SW480 (cell line): ENCODE measurements around the gene FLNB.

Experiments used
- DNase-seq: peaks from one replicate; pipeline ENCODE4 v3.0.0-alpha.2; 2016; ENCODE audit warnings: low spot score

FLNB gene

DNA sequence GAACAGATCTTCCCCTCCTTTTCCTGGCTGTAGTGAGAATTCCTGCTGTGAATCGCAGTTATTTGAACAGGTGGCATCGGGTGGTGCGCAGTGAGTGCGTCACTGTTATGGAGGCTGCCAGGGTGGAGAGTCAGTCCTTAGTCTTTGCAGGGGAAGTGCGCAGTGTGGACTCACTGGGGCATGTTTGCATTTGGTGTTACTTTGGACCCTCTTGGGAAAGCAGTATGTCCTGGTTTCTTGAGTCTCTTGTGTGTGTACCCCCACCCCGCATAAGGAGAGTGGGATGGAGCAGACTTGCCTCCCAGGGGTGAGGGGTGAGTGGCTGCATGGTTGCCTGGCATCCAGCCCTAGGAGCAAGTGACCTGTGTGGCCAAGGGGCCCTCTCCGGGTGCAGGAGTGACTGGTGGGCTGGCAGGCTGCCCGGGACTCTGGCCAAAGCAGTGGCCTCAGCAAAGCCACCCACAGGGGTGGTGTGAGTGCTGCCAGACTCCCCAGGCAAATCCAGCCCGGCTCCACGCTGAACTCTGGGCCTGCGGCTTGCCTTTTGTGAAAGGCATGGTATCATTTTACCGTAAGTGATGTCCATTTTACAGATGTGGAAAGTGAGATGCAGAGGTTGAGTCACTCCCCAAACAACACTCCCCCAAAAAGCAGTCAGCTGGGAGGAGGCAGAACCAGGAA is 156.1 kb downstream of the FLNB start:
- no peak for DNase-seq

DNA sequence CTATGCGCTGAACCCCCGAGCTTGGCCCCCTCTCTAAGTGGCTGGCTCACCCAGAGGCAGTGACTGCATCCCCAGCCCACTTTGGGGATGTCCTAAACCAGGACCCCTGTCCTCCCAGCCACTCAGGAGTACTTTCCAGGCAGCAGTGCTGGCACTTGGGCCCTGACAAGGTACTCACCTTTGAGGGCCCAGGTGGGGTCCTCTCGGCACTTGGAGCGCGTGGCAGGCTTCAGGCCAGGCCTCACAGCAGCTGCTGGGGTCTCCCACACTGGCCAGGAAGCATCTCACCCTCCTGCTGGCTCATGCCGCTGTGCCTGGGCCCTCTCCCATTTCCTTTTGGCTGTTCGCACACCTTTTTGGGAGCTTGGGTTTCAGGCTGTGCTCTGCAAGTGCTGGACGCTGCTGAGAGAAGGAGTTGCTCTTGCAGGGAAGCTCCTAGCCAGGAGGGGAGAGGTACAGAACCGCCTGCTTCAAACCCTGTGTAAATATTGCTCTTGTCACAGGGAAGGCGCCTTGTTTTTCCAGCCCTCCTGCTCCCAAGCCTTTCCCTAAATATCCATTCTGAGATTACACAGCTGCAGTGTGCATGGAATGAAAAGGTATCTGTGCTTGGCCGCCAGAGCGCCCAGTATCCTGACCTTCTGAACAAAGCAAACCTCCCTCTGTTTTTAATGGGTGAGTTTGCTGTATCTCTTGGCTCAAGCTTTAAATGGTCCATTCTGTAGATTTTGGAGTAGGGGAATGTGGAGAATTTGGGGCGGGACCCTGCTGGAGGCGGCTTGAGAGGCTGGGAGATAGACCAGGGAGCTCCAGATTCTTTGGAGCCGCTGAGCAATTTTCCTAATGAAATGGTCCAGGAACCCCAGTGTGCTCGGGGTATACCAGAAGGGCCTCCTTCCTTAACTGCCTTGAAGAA is 156.9 kb downstream of the FLNB start:
- no peak for DNase-seq

DNA sequence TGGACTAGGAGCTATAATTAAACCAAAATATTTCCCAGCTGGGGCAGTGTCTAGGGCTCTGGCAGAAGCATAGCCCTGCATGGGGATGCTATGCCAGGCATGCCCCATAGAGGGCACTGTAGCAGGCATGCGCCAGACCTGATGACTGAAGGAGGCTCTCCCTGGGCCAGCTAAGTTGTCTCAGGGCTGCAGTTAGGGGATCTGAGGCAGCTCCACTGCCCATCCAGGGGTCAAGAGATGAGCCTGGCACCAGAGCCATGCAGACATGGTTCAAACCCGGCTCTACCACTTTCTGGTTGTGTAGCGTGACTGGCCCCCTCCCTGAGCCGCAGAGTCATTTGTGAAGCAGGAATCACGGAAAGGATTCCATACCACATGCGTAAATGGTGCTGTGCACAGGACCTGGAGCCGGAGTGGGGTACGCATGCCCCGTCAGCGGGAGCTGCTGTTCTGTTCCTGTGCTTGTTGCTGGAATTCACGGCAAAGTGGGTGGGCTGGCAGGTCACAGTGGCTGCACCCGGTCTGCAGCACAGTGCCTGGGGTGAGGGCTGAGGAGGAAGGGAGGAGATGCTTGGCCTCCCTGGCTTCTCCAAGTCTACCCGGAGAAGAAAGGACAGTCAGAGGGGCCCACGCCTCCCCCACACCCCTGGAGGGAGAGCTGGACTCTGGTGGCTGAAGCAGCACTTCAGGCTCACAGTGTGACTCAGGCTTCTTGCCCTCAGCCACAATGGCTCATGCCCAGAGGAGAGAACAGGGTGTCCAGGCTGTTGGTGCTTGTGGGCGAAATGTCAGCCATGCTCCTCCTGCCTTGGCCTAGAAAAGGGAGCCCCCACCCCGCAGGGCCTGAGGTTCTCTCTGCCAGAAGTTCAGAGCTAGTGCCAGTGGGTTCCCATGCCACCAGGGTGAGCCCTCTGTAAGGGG is 159.5 kb downstream of the FLNB start:
- DNase-seq: no peak

DNA sequence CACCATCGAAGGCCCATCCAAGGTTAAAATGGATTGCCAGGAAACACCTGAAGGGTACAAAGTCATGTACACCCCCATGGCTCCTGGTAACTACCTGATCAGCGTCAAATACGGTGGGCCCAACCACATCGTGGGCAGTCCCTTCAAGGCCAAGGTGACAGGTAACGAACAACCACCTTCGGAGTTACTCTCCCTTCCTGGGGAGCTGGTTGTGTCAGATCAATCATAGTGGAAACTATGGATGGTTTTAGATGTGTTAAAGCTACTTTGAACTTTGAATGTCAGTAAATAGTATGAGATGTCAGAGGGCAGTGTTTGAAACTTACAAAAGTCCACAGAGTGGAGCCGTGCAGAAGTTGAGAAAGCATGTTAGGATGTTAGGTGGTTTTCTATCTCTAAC is 160.3 kb downstream of the FLNB start:
- no peak for DNase-seq

DNA sequence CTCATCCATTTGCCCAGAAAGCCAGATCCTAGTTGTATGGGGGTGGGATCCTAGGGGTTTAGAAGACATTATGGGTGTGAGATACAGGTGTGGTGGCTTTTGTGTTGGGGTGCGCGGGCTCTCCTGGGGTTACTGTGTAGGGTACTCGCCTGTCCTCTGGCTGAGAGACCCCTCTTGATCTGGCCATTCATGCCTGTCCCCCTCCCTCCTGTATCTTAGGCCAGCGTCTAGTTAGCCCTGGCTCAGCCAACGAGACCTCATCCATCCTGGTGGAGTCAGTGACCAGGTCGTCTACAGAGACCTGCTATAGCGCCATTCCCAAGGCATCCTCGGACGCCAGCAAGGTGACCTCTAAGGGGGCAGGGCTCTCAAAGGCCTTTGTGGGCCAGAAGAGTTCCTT is 161.1 kb downstream of the FLNB start:
- no peak for DNase-seq

DNA sequence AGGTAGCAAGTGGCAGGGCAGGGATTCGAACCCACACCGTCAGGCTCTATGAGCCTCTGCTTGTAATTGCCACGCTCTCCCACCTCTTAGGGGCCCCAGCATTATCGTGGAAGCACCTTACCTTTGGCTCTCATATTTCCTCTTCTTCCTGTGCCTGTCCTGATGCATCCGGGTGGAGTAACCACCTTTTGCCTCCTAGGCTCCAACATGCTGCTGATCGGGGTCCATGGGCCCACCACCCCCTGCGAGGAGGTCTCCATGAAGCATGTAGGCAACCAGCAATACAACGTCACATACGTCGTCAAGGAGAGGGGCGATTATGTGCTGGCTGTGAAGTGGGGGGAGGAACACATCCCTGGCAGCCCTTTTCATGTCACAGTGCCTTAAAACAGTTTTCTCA is 162.2 kb downstream of the FLNB start:
- no peak for DNase-seq

DNA sequence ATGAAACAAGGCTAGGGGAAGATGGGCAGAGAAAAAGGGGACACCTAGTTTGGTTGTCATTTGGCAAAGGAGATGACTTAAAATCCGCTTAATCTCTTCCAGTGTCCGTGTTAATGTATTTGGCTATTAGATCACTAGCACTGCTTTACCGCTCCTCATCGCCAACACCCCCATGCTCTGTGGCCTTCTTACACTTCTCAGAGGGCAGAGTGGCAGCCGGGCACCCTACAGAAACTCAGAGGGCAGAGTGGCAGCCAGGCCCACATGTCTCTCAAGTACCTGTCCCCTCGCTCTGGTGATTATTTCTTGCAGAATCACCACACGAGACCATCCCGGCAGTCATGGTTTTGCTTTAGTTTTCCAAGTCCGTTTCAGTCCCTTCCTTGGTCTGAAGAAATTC is 162.9 kb downstream of the FLNB start:
- DNase-seq: no peak

DNA sequence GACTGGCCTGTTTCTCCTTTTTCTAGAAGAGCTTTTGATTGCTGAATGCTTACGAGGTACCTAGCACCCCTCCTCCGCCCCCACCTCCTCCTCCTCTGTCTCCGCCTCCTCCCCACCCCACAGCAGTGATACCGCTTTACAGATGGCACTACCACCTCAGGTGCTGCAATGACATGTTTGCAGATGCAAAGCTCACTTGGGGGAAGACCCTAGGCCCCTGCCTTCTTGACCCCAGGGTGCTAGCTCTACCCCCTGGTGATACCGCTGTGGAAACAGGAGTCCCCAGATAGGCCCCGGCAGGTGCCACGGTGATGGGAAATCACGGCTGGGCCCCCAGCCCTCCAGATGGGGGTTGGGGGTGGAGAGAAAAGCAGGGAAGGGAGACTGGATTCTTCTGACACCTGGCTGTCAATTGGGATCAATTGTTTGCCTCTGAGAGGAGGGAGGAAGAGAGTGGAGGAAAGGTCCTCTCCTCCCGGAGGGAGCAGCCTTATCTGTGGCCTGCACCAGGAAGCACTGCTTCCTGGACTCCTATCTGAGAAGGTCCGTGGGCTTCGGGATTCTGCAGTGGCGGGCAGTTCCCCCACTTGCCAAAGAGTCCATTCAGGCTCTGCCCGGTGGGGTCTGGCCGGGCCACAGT is 164.9 kb downstream of the FLNB start:
- DNase-seq: no peak

DNA sequence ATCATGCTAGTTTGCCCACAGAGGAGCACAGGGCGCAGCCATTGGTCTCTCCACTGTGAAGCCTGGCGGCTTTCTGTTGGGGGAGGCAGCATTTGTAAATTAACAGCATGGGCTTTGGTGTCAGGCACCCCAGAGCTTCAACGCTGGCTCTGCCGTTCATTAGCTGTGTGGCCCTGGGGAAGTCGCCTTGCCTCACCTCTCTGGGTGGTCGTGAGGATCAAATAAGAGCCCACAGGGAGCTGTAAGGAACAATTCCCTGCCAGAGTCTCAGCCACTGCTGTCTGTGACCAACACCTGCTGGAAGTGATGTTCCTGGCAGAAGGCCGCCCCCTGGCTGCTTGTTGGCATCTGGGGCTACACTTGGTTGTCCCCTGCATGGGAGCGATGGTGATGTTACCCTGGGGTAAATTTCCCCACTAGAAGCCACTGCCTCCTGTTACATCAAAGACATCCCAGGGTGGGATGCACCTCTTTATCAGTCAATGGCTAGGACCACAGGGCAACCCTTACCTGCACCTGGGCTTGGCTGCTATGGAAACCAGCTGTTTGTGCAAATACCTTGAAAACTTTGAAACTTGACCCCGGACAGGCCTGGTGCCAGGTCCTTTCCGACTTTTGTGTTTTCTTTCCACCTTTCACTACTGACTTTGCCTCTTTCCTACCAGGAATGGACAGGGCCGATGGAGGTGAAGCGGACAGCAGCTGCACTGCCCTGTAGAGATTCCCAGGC is 165.6 kb downstream of the FLNB start:
- peak; percentile 66 for DNase-seq

DNA sequence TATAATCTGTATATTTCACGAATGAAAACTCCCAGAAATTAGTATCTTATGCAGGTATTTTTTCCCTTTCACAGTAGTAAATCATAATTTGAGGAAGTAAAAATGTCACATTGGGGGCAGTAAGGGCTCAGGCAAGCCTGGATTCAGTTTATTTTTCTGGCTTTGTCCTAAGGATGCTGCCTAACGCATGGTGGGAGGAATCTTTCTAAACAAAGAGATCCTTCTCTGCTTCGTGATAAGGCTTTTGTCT is 166.9 kb downstream of the FLNB start:
- DNase-seq: no peak

DNA sequence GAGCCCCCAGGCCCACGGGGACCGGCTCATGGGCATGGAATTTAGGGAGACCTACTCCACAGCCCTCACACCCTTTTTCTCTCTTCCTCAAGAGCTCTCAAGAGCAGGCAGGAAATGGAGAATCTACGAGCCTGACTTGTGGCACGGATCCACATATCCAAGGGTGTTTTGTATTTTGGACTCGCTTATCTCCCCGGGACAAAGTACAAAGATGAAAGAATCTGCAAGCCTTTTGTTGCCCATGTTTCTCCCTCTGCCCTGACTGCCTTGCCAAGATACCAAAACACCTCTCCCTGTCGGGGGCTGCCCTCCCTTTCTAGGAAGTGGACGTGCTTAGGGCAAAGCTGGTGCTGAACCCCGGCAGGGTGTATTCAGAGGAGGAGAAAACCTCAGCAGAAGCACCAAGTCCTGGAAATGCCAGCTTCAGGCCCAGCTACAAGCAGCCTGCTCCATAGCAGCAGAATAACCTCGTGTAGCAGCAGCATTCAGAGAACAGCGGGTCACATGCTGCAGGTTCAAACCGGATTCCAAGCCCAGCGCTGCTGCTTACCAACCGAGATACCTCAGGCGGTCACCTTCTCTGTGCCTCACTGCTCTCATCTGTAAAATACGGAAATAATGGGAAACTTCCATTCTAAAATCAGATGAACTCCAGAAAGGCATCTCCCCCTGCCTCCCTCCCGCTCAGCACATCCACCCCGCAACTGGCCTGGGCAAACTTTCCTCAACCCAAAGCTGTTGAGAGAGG is 167.4 kb downstream of the FLNB start:
- DNase-seq: peak; percentile 61

DNA sequence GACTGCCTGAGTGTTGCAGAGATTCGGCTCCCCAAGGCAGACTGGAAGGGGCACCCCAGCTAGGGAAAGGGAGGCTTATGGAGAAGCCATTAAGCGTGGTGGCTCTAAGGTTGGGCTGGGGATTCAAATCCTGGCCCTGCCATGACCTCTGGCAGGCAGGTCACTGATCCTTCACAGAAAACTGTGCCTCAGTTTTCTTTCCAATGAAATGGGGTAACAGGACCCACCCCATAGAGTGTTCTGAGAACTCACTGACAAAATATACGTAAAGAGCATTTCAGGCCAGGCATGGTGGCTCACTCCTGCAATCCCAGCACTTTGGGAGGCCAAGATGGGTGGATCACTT is 167.9 kb downstream of the FLNB start:
- no peak for DNase-seq

DNA sequence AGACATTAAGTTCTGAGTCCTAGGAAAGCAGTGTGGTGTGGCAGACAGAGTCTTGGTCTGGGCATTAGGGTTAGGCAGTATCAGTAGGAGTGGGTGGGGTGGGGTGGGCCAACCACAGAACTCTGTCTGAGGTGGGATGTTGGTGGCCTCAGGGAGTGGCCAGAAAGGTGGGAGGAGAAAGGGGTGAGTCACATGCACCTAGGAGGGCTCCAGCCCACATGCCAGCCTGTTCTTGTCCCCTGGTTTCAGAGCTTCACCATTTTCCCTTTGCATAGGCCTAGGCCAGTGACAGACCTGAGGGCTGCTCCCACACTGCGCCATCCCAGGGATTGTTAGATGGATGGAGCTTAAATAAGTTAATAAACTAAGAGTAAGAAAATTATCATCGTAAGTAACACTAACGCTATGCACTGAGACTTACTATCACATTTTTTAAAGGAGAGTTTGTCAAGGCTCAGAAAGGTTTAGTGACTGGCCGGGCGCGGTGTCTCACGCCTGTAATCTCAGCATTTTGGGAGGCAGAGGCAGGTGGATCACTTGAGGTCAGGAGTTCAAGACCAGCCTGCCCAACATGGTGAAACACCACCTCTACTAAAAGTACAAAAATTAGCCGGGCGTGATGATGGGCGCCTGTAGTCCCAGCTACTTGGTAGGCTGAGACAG is 168.7 kb downstream of the FLNB start:
- DNase-seq: peak; percentile 72

DNA sequence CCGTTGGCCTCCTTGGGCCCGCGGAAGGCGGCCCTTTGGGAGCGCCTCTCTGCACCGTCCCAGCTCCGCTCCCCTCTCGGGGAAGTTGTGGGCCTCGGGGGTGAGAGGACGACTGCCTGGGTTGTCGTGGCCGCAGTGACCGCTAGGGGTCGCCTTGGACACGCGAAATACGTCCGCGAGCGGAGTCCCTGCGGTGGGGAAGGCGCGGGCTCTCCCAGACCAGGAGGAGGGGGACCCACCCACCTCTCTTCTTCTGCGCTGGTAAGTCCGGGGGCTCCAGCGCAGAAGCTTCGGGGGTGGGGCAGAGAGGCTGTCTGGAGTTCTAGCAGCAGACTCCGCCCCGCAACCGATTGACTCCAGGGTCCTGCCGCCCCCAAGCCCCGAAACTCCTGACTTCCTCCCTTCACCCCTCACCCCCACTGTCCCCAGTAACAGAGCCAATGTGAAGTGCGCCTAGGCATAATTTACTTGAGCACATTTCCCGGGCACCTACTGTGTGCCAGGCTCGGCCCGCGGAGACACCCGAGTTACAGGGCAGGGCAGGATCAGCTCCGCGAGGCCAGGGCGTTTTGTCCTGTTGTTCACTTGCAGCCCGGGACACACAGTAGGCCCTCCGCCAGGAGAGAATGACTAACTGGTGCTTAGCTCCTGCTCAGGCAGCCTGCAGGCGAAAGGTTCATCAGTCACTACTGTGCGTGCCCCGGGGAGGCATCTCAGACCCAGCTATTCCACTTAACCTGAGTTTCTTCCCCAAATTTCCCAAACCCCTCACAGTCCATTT is 169.7 kb downstream of the FLNB start:
- DNase-seq: peak; percentile 44

DNA sequence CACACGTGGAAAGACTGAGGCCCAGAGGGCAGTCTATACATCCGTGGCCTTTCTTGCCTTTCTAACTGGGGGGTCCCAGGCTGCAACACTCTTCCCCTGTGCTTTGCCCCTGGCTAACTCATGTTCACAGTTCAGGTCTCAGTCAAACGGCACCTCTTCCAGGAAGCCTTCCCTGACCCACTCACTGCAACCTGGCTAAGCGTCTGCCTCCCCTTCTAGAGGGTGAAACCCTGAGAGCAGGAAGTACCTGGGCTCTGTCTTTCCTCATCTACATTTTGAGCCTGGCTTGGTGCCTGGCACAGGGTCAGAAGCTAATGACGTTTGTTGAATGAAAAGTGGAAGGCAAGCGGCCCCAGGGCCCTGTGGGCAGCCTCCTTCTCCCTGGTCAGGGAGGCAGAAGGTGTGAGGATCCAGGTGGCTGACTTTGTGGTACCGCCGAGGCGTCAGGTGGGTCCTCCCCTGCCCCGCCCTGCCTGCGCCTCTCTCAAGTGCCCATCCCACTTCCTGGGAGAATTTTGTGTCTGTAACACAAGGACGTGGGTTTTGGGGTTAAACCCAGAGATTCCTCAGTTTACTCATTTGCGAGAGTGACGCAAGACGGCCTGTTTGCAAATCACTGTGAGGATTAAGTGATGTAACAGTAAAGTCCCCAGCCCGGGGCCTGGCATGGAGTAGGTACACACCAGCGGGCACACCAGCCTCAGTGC is 170.5 kb downstream of the FLNB start:
- no peak for DNase-seq

DNA sequence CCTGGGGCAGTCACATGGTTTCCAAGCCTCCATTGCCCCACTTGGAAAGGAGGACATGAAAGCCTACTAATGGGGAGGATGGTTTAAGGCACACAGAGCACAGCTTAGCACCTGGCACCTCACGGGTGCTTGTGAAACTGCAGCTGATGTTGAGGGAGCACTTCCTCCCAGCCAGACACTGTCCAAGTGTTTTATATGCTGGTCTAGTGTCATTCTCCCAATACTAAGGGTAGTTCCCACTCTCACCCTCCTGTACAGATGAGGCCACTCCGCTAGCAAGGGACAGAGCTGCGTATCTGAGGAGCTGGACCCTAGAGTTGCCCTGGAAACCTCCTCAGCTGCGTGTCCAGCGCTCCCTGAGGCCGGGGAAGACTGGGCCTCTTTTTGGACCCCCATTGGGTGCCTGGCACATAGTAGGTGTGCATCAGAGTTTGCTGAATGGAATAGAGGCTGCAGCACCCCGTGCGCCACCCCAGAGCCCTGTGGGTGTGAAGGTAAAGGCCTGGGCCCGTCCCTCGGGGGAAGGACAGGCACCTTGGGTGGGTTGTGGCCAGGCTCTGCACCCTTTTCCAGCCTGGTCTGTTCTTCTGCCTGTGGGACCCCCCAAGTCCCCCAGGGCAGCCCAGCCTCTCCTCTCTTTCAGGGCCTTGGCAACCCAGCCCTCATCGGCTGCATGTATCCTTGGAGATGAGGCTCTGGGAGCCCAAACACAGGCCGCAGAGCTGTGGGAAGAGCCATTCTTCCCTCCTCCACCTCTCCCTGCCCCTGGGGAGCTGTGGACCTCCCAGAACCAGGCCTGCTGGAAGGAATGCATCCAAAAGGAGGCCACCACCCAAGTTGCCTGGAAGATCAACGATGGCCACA is 171.2 kb downstream of the FLNB start:
- DNase-seq: no peak

DNA sequence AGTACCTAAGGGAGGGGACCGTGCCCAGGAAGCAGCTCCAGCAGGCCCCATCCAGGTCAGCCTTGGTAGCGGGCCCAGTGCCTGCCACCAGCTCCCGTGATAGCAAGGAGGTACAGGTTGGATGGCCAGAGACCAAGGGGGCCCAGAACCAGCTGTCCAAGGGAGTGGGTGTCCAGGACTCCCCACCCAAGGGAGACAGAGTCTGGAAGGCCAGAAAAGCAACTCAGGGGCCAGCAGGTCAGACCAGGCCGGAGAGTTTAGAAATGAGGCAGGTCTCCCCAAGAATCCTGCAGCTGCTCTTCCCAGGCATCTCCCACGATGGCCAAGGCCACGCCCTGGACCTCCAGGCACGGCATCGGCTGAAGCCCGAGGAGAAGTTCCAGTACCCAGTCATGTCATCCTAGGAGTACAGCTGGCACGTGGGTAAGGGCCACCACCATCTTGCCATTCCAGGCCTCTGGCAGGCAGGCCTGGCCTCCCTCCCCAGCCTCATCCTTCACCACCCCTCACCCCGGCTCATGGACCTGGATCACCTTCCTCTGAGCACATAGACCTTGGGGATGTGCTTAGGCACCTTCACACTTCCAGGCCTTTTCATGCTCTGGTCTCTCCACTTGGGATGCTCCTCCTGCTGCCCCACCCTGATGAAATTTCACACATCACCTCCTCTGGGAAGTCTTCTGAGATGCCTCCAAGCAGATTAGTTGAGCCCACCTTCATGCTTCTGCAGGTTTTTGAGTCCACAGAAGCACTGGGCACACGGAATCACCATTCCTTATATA is 172.1 kb downstream of the FLNB start:
- no peak for DNase-seq
